Measurements from ENCODE around the gene PRICKLE2. TPM values are rescaled to one million over a fixed set of nuclear protein-coding genes. Genes with fewer than 3 reads are reported as not detected.

Gene PRICKLE2
- total and polyA plus RNA-seq, 4 donors = 0.89 to 8.0 (median 3.2) TPM

- no peak for DNase-seq (ENCODE audit: low spot score)
- WGBS = 34% methylated on average over 4 of the region's 4 CpGs
- H3K9me3 ChIP-seq (ENCODE audit: control insufficient read depth in 4 of 4, low read length in 3 of 4) = no peaks in the 10 kb centered on the region
- peaks cover 4 to 19% (median 7%) of the 10 kb centered on the region in 4 donors for H3K4me1 ChIP-seq (ENCODE audit: control insufficient read depth in 4 of 4, insufficient read depth in 4 of 4, low read length in 3 of 4)
- H3K27me3 ChIP-seq (ENCODE audit: control insufficient read depth in 4 of 4, insufficient read depth in 4 of 4, low read length in 3 of 4) = no peaks in the 10 kb centered on the region
- no peak overlapping the region for H3K27ac ChIP-seq (ENCODE audit: low read depth in 1 of 2, low read length in 2 of 2)
- TF ChIP-seq MAX (IDR thresholded peaks at IDR 0.05) (peak; percentile 17), RAD21 (IDR thresholded peaks at IDR 0.05) (no peak), REST (IDR thresholded peaks at IDR 0.05) (no peak), FOXA1 (IDR thresholded peaks at IDR 0.05) (no peak), SP1 (IDR thresholded peaks at IDR 0.05) (no peak), RXRA (IDR thresholded peaks at IDR 0.05) (peak in 1 of 2 donors; percentile 6), TAF1 (conservative IDR thresholded peaks at IDR 0.05) (no peak)
- H3K4me3 ChIP-seq (ENCODE audit: low read depth in 1 of 3, low read length in 3 of 3) = no peak overlapping the region
- H3K36me3 ChIP-seq (ENCODE audit: control insufficient read depth in 4 of 4, insufficient read depth in 3 of 4, low read depth in 1 of 4, low read length in 3 of 4) = no peaks in the 10 kb centered on the region
- H3K9ac ChIP-seq (ENCODE audit: low read depth in 1 of 2, low read length in 2 of 2) = no peak overlapping the region
Observed at GRCh38 chr3:64268926-64269325, 43.7 kb upstream of the PRICKLE2 start.

- no peak for TF ChIP-seq RXRA (IDR thresholded peaks at IDR 0.05)
- TF ChIP-seq HNF4G (IDR thresholded peaks at IDR 0.05) = no peak
- TF ChIP-seq RAD21 (IDR thresholded peaks at IDR 0.05) = peak in 1 of 2 donors; percentile 24
- peak; percentile 36 for TF ChIP-seq TAF1 (conservative IDR thresholded peaks at IDR 0.05)
- no peak for TF ChIP-seq ZBTB33 (IDR thresholded peaks at IDR 0.05)
- no peak for TF ChIP-seq SP1 (IDR thresholded peaks at IDR 0.05)
- Histone ChIP-seq H3K27ac (ENCODE audit: low read depth in 1 of 2, low read length in 2 of 2) (peak overlapping the region; percentile 44 to 56), H3K36me3 (ENCODE audit: control insufficient read depth in 4 of 4, insufficient read depth in 3 of 4, low read depth in 1 of 4, low read length in 3 of 4) (no peaks in the 10 kb centered on the region), H3K4me3 (ENCODE audit: low read depth in 1 of 3, low read length in 3 of 3) (peak overlapping the region in 2 of 3 donors; percentile 48 to 57), H3K27me3 (ENCODE audit: control insufficient read depth in 4 of 4, insufficient read depth in 4 of 4, low read length in 3 of 4) (no peaks in the 10 kb centered on the region), H3K9ac (ENCODE audit: low read depth in 1 of 2, low read length in 2 of 2) (peak overlapping the region in 1 of 2 donors; percentile 68), H3K9me3 (ENCODE audit: control insufficient read depth in 4 of 4, low read length in 3 of 4) (no peaks in the 10 kb centered on the region), H3K4me1 (ENCODE audit: control insufficient read depth in 4 of 4, insufficient read depth in 4 of 4, low read length in 3 of 4) (peaks cover 4 to 19% (median 7%) of the 10 kb centered on the region in 4 donors)
- peak; percentile 41 for DNase-seq (ENCODE audit: low spot score)
- WGBS = 13% methylated on average over 33 of the region's 33 CpGs
Observed at GRCh38 chr3:64267721-64268604, 42.7 kb upstream of the PRICKLE2 start.

- 25% methylated on average over 2 of the region's 2 CpGs for WGBS
- peaks cover 4 to 19% (median 7%) of the 10 kb centered on the region in 4 donors for H3K4me1 ChIP-seq (ENCODE audit: control insufficient read depth in 4 of 4, insufficient read depth in 4 of 4, low read length in 3 of 4)
- no peaks in the 10 kb centered on the region for H3K36me3 ChIP-seq (ENCODE audit: control insufficient read depth in 4 of 4, insufficient read depth in 3 of 4, low read depth in 1 of 4, low read length in 3 of 4)
- no peaks in the 10 kb centered on the region for H3K9me3 ChIP-seq (ENCODE audit: control insufficient read depth in 4 of 4, low read length in 3 of 4)
- H3K4me3 ChIP-seq (ENCODE audit: low read depth in 1 of 3, low read length in 3 of 3) = peak overlapping the region in 2 of 3 donors; percentile 19 to 57
- DNase-seq (ENCODE audit: low spot score) = no peak
- H3K27ac ChIP-seq (ENCODE audit: low read depth in 1 of 2, low read length in 2 of 2) = peak overlapping the region; percentile 44 to 56
- H3K27me3 ChIP-seq (ENCODE audit: control insufficient read depth in 4 of 4, insufficient read depth in 4 of 4, low read length in 3 of 4) = no peaks in the 10 kb centered on the region
- peak overlapping the region in 1 of 2 donors; percentile 68 for H3K9ac ChIP-seq (ENCODE audit: low read depth in 1 of 2, low read length in 2 of 2)
- TF ChIP-seq SP1 (IDR thresholded peaks at IDR 0.05) (no peak), TAF1 (conservative IDR thresholded peaks at IDR 0.05) (no peak), YY1 (IDR thresholded peaks at IDR 0.05) (no peak), FOXA1 (IDR thresholded peaks at IDR 0.05) (no peak), JUND (IDR thresholded peaks at IDR 0.05) (no peak), CTCF (IDR thresholded peaks at IDR 0.05; ENCODE audit: low read depth, low read length, missing input control) (no peak), HNF4A (conservative IDR thresholded peaks at IDR 0.05) (no peak), REST (IDR thresholded peaks at IDR 0.05) (no peak), RXRA (IDR thresholded peaks at IDR 0.05) (no peak), NR2F2 (IDR thresholded peaks at IDR 0.05) (no peak)
Observed at GRCh38 chr3:64266983-64267382, 41.7 kb upstream of the PRICKLE2 start.

Measured in liver (tissue), 9 donors.